PC-9 (cell line): Measurements from ENCODE around the gene POMT1. TPM values are rescaled to one million over a fixed set of nuclear protein-coding genes. Genes with fewer than 3 reads are reported as not detected.

Source experiments
- BruUV-seq: library from RNA; stranded (reverse); fragments of 400-500 nt; replicated peaks from 2 replicates; lab custom pipeline; 2021; lab: Mats Ljungman, UMichigan
- CTCF ChIA-PET: fragments of 300-600 bp; sonication (Branson Sonifier 250); formaldehyde crosslinking; loops from one replicate; lab custom pipeline; 2022; ENCODE audit warnings: antibody characterized with exemption; lab: Charles Lee
- POLR2A ChIA-PET: fragments of 300-600 bp; sonication (Branson Sonifier 250); formaldehyde crosslinking; loops from one replicate; lab custom pipeline; 2022; ENCODE audit warnings: antibody characterized with exemption; ENCODE audit not compliant: unreplicated experiment; lab: Charles Lee
- DNase-seq, 2 experiments: peaks; one replicate each; pipeline versions ENCODE4 v3.0.0 to v3.0.0-alpha.2; 2015 to 2022; ENCODE audit warnings: mixed read lengths in 1 of 2
- H2AFZ ChIP-seq: fragments of 200-600 bp; sonication (generic); 2 replicates; pipeline ENCODE4 v1.8.1; 2017; ENCODE audit warnings: antibody characterized with exemption
- H3F3A ChIP-seq: fragments of 200-600 bp; sonication (generic); 2 replicates; pipeline ENCODE4 v1.8.1; 2017; ENCODE audit warnings: antibody characterized with exemption, mild to moderate bottlenecking, low read depth; ENCODE audit not compliant: insufficient read depth
- H3K27ac ChIP-seq: fragments of 200-600 bp; sonication (generic); 2 replicates; pipeline ENCODE4 v1.6.1; 2016; ENCODE audit warnings: mixed run types
- H3K27me3 ChIP-seq: fragments of 200-600 bp; sonication (generic); 2 replicates; pipeline ENCODE4 v1.6.1; 2016; ENCODE audit warnings: low read depth, mixed run types; ENCODE audit not compliant: insufficient read depth
- H3K36me3 ChIP-seq: fragments of 200-600 bp; sonication (generic); 2 replicates; pipeline ENCODE4 v1.6.1; 2016; ENCODE audit warnings: low read depth, mixed run types
- H3K4me1 ChIP-seq: fragments of 200-600 bp; sonication (generic); replicated peaks from 2 replicates; pipeline ENCODE4 v1.6.1; 2016; ENCODE audit warnings: mixed run types; ENCODE audit not compliant: insufficient read depth
- H3K4me2 ChIP-seq: fragments of 200-600 bp; sonication (generic); 2 replicates; pipeline ENCODE4 v1.6.1; 2017; ENCODE audit warnings: mixed run types
- H3K4me3 ChIP-seq: fragments of 200-600 bp; sonication (generic); 2 replicates; pipeline ENCODE4 v1.6.1; 2016; ENCODE audit warnings: mixed run types
- H3K79me2 ChIP-seq: fragments of 200-600 bp; sonication (generic); 2 replicates; pipeline ENCODE4 v1.6.1; 2017; ENCODE audit warnings: low read depth, mixed run types
- H3K9me2 ChIP-seq: fragments of 200-600 bp; sonication (generic); 2 replicates; pipeline ENCODE4 v1.8.1; 2017; ENCODE audit warnings: mild to moderate bottlenecking; ENCODE audit not compliant: insufficient read depth
- H3K9me3 ChIP-seq: fragments of 200-600 bp; sonication (generic); 2 replicates; pipeline ENCODE4 v1.8.1; 2016; ENCODE audit warnings: low read depth; ENCODE audit not compliant: insufficient read depth
- H4K20me1 ChIP-seq: fragments of 200-600 bp; sonication (generic); 2 replicates; pipeline ENCODE4 v1.8.1; 2017; ENCODE audit not compliant: insufficient read depth
- EZH2 ChIP-seq: fragments of 200-600 bp; sonication (generic); IDR thresholded peaks from 2 replicates; pipeline ENCODE4 v1.8.0; 2017; ENCODE audit warnings: antibody characterized with exemption, low read depth
- intact Hi-C: fragments of 100-400 bp; cut with micrococcal nuclease; formaldehyde crosslinking; loops from one replicate; pipeline ENCODE4 v1.10.0; 2022; ENCODE audit not compliant: unreplicated experiment
- total RNA-seq: library from RNA; stranded (reverse); gene quantifications from 2 replicates; pipeline ENCODE4 v1.2.3, GENCODE V29; 2021
- TF ChIP-seq, protein P1 (sequence below): fragments of 200-600 bp; sonication (generic); conservative IDR thresholded peaks from 2 replicates; pipeline ENCODE4 v1.6.1; 2017; ENCODE audit warnings: mixed run types, antibody characterized with exemption, mild to moderate bottlenecking, moderate library complexity

POMT1 gene
- total RNA-seq, 1 experiment from 2014 or later = 35.3 TPM

GRCh38 chr9:131518553-131518952 is 15.8 kb downstream of the POMT1 start:
- no peak for TF ChIP-seq EZH2
- Histone ChIP-seq H3K27me3 (no peaks in the 10 kb centered on the region), H3F3A (no peaks in the 10 kb centered on the region; the same call in 1 of the 2 replicates), H3K9me3 (no peaks in the 10 kb centered on the region), H3K36me3 (peaks cover 7% of the 10 kb centered on the region; the same call in 1 of the 2 replicates), H3K4me3 (no peak overlapping the region), H3K4me2 (no peak overlapping the region), H3K9me2 (no peaks in the 10 kb centered on the region), H3K4me1 (no peaks in the 10 kb centered on the region), H2AFZ (no peak overlapping the region), H3K79me2 (no peaks in the 10 kb centered on the region), H3K27ac (no peak overlapping the region), H4K20me1 (peaks cover 9% of the 10 kb centered on the region; the same call in 1 of the 2 replicates)
- intact Hi-C loops = no loop called here
- ChIA-PET CTCF (no interaction called here), POLR2A (interaction anchor here (0.7 kb wide), 1 partner anchor 106 kb away, joined by 3 read pairs; no protein-coding TSS in a partner anchor)
- no peak for DNase-seq
- BruUV-seq = no TSS peak

DNA sequence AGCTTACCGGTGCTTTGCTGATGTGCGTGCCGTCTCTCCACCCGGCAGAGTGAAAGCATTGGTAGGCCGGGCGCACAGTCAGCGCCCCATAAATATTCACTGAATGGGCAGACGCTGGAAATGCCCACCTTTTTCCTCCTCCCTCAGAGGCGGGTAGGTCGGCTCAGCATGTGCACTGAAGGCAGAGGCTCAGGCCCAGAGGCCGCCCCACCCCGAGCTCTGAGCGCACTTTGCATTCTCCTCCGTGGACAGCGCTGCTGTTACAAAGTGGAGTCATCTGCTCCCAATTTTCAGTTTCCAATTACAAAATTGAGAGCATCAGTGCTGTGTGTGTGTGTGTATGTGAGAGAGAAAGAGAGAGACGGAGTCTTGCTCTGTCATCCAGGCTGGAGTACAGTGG is 17.8 kb downstream of the POMT1 start:
- Histone ChIP-seq H3K9me2 (no peaks in the 10 kb centered on the region), H4K20me1 (peaks cover 14% of the 10 kb centered on the region), H3K4me2 (no peak overlapping the region), H3K9me3 (no peaks in the 10 kb centered on the region), H3K27ac (no peak overlapping the region), H2AFZ (no peak overlapping the region), H3F3A (no peaks in the 10 kb centered on the region; the same call in 1 of the 2 replicates), H3K36me3 (peaks cover 7% of the 10 kb centered on the region; the same call in 1 of the 2 replicates), H3K79me2 (no peaks in the 10 kb centered on the region), H3K4me1 (no peaks in the 10 kb centered on the region), H3K4me3 (no peak overlapping the region), H3K27me3 (no peaks in the 10 kb centered on the region)
- no peak for DNase-seq
- CTCF ChIA-PET = no interaction called here
- no TSS peak for BruUV-seq
- POLR2A ChIA-PET = no interaction called here
- TF ChIP-seq, protein P1, sequence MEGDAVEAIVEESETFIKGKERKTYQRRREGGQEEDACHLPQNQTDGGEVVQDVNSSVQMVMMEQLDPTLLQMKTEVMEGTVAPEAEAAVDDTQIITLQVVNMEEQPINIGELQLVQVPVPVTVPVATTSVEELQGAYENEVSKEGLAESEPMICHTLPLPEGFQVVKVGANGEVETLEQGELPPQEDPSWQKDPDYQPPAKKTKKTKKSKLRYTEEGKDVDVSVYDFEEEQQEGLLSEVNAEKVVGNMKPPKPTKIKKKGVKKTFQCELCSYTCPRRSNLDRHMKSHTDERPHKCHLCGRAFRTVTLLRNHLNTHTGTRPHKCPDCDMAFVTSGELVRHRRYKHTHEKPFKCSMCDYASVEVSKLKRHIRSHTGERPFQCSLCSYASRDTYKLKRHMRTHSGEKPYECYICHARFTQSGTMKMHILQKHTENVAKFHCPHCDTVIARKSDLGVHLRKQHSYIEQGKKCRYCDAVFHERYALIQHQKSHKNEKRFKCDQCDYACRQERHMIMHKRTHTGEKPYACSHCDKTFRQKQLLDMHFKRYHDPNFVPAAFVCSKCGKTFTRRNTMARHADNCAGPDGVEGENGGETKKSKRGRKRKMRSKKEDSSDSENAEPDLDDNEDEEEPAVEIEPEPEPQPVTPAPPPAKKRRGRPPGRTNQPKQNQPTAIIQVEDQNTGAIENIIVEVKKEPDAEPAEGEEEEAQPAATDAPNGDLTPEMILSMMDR = no peak
- TF ChIP-seq EZH2 = no peak
- intact Hi-C loops = no loop called here

DNA sequence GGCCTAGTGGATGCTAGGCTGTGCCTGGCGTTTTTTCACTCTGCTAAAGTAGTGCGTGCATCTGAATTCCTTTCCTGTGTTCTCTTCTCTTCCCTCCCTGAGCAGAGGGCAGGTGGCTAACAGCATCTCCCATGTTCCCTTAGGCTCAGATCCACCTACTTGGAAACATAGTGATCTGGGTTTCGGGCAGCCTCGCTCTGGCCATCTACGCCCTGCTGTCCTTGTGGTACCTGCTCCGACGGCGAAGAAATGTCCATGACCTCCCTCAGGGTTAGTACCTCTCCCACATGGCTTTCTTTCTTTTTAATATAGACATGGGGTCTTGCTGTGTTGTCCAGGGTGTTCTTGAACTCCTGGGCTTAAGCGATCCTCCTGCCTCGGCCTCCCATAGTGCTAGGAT is 18.5 kb downstream of the POMT1 start:
- Histone ChIP-seq H3K9me2 (no peaks in the 10 kb centered on the region), H3K36me3 (peaks cover 7% of the 10 kb centered on the region; the same call in 1 of the 2 replicates), H3K27ac (no peak overlapping the region), H3F3A (no peaks in the 10 kb centered on the region; the same call in 1 of the 2 replicates), H3K9me3 (no peaks in the 10 kb centered on the region), H3K27me3 (no peaks in the 10 kb centered on the region), H4K20me1 (peaks cover 14% of the 10 kb centered on the region), H3K79me2 (no peaks in the 10 kb centered on the region), H3K4me2 (no peak overlapping the region), H3K4me3 (no peak overlapping the region), H3K4me1 (no peaks in the 10 kb centered on the region), H2AFZ (no peak overlapping the region)
- ChIA-PET CTCF (no interaction called here), POLR2A (no interaction called here)
- intact Hi-C loops = no loop called here
- no peak for DNase-seq
- TF ChIP-seq, protein P1 = no peak
- TF ChIP-seq EZH2 = no peak
- TSS peak; percentile 6 for BruUV-seq

DNA sequence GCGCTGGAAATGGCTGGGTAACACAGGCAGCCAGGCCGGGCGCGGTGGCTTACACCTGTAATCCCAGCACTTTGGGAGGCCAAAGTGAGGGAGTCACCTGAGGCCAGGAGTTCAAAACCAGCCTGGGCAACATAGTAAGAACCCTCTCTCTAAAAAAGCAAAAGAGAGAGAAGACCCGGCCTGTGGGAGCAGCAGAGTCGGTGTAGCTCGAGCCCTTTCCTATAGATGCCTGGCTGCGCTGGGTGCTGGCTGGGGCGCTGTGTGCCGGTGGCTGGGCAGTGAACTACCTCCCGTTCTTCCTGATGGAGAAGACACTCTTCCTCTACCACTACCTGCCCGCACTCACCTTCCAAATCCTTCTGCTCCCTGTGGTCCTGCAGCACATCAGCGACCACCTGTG is 19.1 kb downstream of the POMT1 start:
- H3K79me2 ChIP-seq = no peaks in the 10 kb centered on the region
- H2AFZ ChIP-seq = no peak overlapping the region
- no peaks in the 10 kb centered on the region for H3K9me2 ChIP-seq
- no peaks in the 10 kb centered on the region; the same call in 1 of the 2 replicates for H3F3A ChIP-seq
- H4K20me1 ChIP-seq = peaks cover 14% of the 10 kb centered on the region
- no peak for DNase-seq
- peaks cover 7% of the 10 kb centered on the region; the same call in 1 of the 2 replicates for H3K36me3 ChIP-seq
- ChIA-PET POLR2A (no interaction called here), CTCF (no interaction called here)
- intact Hi-C loops = no loop called here
- no peak overlapping the region for H3K4me3 ChIP-seq
- H3K4me1 ChIP-seq = no peaks in the 10 kb centered on the region
- no peaks in the 10 kb centered on the region for H3K9me3 ChIP-seq
- no TSS peak for BruUV-seq
- H3K27ac ChIP-seq = no peak overlapping the region
- TF ChIP-seq, protein P1 = no peak
- no peak for TF ChIP-seq EZH2
- no peak overlapping the region for H3K4me2 ChIP-seq
- H3K27me3 ChIP-seq = no peaks in the 10 kb centered on the region
